NB4 (cell line): Measurements from ENCODE around the gene ZNF629.

ENCODE experiments used
- MYC ChIP-seq: IDR thresholded peaks from 2 replicates; pipeline ENCODE4 v1.6.1; 2011; ENCODE audit warnings: low read depth, low read length
- TF ChIP-seq, protein P1 (sequence below): IDR thresholded peaks from one replicate; pipeline ENCODE4 v1.5.1; 2012; ENCODE audit warnings: low read depth, low read length

DNA sequence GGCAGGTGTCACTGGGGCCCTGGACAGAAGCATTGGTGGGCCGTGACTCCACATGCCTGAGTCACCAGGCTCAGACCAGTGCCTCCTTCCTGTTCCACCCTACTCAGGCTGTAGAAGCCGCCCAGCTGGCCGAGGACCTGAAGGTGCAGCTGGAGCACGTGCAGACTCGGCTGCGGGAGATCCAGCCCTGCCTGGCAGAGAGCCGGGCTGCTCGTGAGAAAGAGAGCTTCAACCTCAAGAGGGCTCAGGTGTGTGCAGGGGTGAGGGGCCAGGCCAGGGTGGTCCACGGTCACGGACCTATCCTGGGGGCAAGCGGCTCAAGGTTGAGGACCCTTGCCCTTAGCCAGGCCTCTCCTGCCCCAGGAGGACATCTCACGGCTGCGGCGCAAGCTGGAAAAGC, 15.3 kb downstream of the ZNF629 start:
- TF ChIP-seq, protein P1, sequence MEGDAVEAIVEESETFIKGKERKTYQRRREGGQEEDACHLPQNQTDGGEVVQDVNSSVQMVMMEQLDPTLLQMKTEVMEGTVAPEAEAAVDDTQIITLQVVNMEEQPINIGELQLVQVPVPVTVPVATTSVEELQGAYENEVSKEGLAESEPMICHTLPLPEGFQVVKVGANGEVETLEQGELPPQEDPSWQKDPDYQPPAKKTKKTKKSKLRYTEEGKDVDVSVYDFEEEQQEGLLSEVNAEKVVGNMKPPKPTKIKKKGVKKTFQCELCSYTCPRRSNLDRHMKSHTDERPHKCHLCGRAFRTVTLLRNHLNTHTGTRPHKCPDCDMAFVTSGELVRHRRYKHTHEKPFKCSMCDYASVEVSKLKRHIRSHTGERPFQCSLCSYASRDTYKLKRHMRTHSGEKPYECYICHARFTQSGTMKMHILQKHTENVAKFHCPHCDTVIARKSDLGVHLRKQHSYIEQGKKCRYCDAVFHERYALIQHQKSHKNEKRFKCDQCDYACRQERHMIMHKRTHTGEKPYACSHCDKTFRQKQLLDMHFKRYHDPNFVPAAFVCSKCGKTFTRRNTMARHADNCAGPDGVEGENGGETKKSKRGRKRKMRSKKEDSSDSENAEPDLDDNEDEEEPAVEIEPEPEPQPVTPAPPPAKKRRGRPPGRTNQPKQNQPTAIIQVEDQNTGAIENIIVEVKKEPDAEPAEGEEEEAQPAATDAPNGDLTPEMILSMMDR = no peak
- TF ChIP-seq MYC = no peak
